Tibial nerve (tissue), 4 donors: ENCODE results near the gene MIER2.

Experiments used
- EP300 ChIP-seq, 2 donors: sonication (generic); formaldehyde crosslinking; IDR thresholded peaks; one replicate each; pipeline ENCODE4 v1.6.1; 2017; ENCODE audit warnings: antibody characterized with exemption in 2 of 2, mild to moderate bottlenecking in 1 of 2
- POLR2A ChIP-seq, 2 donors: fragments of 450-650 bp; IDR thresholded peaks; one replicate each; pipeline ENCODE4 v1.6.1; 2017; ENCODE audit warnings: antibody characterized with exemption in 2 of 2, mild to moderate bottlenecking in 2 of 2, moderate library complexity in 2 of 2
- TF ChIP-seq, protein P1 (sequence below), 5 experiments: fragments of 200-600 bp in 3 of 5; fragments of 450-650 bp in 2 of 5; sonication (generic) in 3 of 5; IDR thresholded peaks; one replicate each; pipeline ENCODE4 v1.5.1; 2016 to 2019; ENCODE audit warnings: antibody characterized with exemption in 5 of 5, mild to moderate bottlenecking in 3 of 5, moderate library complexity in 2 of 5

DNA sequence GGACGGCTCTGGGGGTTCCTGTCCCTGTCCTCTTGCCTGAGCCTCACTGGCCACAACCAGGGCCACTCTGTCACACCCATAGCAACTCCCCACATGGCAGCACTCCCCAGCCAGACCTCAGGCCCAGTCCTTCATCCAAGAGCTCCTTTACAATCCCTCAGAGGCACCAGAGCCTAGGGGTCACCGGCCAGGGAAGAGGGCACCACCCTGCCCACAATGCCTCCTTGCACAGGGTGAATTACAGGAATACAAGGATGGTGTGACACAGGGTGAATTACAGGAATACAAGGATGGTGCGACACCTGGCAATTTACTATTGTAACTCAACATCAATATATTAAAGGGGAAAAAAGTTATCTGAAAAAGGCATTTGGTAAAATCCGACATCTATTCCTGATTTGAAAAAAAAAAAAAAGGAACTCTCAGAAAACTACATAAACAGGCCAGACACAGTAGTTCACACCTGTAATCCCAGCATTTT is 16.5 kb downstream of the MIER2 start:
- TF ChIP-seq EP300 (IDR thresholded peaks at IDR 0.05) (no peak), POLR2A (IDR thresholded peaks at IDR 0.05) (no peak)
- TF ChIP-seq, protein P1, sequence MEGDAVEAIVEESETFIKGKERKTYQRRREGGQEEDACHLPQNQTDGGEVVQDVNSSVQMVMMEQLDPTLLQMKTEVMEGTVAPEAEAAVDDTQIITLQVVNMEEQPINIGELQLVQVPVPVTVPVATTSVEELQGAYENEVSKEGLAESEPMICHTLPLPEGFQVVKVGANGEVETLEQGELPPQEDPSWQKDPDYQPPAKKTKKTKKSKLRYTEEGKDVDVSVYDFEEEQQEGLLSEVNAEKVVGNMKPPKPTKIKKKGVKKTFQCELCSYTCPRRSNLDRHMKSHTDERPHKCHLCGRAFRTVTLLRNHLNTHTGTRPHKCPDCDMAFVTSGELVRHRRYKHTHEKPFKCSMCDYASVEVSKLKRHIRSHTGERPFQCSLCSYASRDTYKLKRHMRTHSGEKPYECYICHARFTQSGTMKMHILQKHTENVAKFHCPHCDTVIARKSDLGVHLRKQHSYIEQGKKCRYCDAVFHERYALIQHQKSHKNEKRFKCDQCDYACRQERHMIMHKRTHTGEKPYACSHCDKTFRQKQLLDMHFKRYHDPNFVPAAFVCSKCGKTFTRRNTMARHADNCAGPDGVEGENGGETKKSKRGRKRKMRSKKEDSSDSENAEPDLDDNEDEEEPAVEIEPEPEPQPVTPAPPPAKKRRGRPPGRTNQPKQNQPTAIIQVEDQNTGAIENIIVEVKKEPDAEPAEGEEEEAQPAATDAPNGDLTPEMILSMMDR (IDR thresholded peaks at IDR 0.05), result no peak
